HG03139 (cell line): Measurements from ENCODE around the gene TPTE.
"Not testable (repeated sequence)": the region's sequence is repeated elsewhere in the genome, so short reads cannot be mapped to it uniquely, and the experiment has no call there.

Experiments used
- ATAC-seq: cut with Tn5 transposase; IDR thresholded peaks from one replicate; pipeline ENCODE4 v1.9.1; 2021; ENCODE audit not compliant: unreplicated experiment

Gene TPTE

DNA sequence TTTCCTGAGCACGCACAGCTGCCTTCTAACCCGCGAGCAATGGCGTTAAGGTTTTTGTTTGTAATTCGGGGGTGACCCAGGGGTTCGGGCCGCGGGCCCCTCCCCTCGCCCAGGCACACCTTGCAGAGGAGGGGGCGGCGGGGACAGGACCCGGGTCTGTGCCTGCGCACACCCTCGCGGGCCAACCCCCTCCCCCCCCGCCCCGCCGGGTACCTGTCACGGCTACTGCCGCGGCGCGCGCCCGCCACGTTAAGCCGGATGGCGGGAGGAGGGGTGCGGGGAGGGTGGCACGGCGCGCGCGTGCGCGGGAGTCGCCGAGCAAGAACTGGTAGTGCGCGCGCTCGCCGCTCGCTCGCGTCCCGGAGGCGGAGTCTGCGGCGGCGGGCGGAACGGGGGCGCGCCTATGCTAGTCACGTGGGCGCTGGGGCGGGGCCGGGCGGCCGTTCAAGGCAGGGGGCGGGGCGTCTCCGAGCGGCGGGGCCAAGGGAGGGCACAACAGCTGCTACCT is at the start of gene TPTE:
Gene TPTE (plus strand): TSS at position 493 of the 508 bp plus-strand sequence. CDS start 17,141 bp downstream, outside the sequence.
- no peak for ATAC-seq

DNA sequence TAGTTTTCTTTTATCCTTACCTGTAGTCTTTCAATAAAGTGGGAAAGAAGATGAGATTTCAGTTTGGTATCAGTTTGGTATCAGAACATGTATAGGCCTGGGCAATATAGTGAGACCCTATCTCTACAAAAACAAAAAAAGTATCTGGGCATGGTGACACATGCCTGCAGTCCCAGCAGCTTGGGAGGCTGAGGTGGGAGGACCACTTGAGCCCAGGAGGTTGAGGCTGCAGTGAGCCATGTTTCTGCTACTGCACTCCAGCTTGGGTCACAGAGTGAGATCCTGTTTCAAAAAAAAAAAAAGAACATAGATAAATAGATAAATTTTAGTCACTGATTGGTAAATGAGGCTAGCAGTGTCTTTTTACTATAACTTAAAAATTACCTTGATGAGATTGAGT is 49.4 kb upstream of the TPTE start:
- ATAC-seq, result not testable (repeated sequence)

DNA sequence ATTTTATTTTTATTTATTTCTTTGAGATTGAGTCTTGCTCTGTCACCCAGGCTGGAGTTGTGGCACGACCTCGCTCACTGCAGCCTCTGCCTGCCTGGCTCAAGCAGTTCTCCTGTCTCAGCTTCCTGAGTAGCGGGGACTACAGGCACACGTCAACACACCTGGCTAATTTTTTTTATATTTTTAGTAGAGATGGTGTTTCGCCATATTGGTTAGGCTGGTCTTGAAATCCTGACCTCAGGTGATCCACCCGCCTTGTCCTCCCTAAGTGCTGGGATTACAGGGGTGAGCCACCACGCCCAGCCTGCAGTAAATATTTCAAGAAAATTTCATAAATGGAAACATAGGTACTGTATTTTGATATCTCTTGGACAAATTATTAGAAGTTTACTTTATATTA is 43.6 kb upstream of the TPTE start:
- not testable (repeated sequence) for ATAC-seq

DNA sequence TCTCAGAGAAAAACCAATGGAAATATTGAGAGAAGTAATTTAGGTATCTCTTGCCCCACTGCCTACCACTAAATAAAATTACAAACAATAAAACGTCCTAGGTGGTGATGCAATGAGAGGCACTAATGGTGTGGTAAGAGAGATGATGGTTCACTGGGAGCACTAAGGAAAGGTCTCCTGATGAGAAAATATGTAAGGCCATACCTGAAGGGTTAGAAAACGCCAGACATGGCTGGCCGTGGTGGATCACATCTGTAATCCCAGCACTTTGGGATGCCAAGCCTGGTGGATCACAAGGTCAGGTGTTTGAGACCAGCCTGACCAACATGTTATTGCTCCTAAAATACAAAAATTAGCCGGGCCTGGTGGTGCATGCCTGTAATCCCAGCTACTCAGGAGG is 41.5 kb upstream of the TPTE start:
- ATAC-seq, result not testable (repeated sequence)

GRCh38 chr21:10484864-10485263 is 36.5 kb upstream of the TPTE start:
- ATAC-seq, result not testable (repeated sequence)

- ATAC-seq, result not testable (repeated sequence)
Observed at GRCh38 chr21:10490453-10490852, 30.9 kb upstream of the TPTE start.

DNA sequence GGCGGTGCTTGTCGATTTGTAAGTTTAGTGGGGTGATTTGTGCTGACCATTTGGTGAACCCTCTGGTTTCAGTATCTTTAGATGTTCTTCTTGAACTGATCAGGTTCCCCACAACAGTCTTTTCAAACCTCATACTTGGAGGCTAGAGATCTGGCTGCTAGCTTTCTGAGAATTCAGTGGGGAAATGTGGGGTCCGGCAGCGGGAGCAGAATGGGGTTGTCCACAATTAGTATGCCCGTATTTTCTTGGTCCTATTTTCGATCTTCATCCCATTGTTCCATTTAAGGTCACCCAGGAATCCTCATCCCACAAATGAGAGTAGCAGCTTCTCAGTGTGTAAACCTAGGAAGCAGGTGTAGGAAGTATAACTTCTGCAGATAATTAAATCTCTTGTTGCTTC is 10.3 kb upstream of the TPTE start:
- ATAC-seq, result no peak

DNA sequence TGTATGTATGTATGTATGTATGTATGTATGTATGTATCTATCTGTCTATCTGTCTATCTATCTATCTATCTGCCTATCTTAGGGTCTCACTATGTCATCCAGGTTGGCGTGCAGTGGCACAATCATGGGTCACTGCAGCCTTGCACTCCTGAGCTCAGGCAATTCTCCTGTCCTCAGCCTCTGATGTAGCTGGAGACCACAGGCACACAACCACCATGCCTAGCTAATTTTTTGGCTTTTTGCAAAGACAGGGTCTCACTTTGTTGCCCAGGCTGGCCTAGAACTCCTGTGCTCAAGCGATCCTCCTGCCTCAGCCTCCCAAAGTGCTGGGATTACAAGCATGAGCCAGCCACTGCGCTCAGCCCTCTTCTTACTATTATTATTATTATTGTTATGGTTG is 4.5 kb upstream of the TPTE start:
- ATAC-seq, result not testable (repeated sequence)

DNA sequence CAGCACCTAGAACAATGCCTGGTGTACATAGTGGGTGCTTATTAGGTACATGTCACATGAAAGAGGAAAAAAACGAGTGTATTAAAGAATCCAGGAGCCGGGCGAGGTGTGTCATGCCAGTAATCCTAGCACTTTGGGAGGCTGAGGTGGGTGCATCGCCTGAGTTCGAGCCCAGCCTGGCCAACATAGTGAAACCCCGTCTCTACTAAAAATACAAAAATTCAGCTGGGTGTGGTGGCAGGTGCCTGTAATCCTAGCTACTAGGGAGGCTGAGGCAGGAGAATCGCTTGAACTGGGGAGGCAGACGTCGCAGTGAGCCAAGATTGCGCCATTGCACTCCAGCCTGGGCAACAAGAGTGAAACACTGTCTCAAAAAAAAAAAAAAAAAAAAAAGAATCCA is 3.5 kb upstream of the TPTE start:
- ATAC-seq, result not testable (repeated sequence)

GRCh38 chr21:10521835-10522500 is 585 bp downstream of the TPTE start:
- not testable (repeated sequence) for ATAC-seq

DNA sequence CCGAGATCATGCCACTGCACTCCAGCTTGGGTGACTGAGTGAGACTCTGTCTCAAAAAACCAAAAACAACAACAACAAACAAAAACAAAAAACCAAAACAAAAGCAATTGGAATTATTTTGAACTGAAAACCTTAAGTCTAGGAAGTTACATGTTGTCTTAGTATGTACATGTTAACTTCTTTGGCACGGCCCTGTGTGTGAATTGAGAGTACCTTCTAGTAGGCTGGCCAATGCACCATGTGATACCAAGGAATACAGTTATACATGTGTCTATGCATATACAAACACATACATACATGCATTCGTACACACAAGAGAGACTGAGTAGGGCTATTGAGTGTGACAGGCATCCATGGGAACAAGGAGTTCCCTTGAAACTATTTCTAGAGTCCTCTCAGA is 18.6 kb downstream of the TPTE start:
- ATAC-seq, result no peak

GRCh38 chr21:10544376-10544775 is 23.0 kb downstream of the TPTE start:
- not testable (repeated sequence) for ATAC-seq

- not testable (repeated sequence) for ATAC-seq
Observed at GRCh38 chr21:10547868-10548267, 26.5 kb downstream of the TPTE start.

- not testable (repeated sequence) for ATAC-seq
Observed at GRCh38 chr21:10548331-10548954, 27.1 kb downstream of the TPTE start.

- not testable (repeated sequence) for ATAC-seq
Observed at GRCh38 chr21:10570803-10571202, 49.4 kb downstream of the TPTE start.

GRCh38 chr21:10574531-10575310 is 53.3 kb downstream of the TPTE start:
- ATAC-seq, result not testable (repeated sequence)

DNA sequence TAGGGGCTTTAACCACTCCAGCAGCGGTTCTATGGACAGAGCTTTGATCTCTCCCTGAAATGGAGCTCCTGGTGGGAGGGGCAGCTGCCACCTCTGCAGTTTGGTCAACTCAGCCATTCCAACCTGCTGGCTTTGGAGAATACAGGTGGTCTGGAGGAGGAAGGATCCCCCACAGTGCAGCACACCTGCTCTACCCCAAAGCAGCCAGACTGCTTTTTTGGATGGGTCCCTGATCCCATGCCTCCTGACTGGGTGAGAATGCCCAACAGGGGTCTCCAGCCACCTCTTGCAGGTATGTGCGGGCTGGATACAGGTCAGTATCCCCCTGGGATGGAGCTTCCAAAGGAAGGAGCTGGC is 53.9 kb downstream of the TPTE start:
- no peak for ATAC-seq

DNA sequence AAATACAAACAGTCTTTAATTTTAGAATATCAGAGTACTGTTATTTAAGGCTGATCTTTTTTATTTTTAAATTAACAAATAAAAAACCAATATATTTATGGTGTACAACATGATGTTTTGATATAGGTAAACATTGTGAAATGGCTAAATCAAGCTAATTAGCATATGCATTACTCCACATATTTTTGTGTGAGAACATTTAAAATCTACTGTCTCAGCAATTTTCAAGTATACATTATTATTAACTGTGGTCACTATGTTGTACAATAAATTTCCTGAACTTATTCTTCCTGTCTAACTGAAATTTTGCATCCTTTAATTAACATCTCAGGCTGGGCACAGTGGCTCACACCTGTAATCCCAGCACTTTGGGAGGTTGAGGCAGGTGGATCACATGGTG is 57.5 kb downstream of the TPTE start:
- ATAC-seq, result not testable (repeated sequence)

- ATAC-seq, result not testable (repeated sequence)
Observed at GRCh38 chr21:10589115-10589514, 67.7 kb downstream of the TPTE start.

DNA sequence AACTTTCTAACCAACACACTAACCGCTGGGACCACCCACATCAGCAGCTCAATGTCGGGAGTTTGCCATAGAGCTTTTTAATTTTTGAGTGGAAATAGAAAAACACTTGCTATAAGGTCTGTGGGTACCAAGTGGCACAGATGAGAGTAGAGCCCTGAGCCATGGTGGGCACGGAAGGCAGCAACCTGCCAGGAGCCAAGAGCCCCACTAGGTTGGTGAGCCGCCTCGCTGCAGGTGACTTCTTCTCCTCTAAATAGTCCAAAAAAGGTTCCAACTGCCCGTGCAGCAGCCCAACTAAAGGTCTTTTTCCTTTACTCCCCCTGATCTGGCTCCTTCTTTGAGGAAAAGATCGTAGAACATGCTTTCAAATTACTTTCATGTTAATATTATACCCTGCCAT is 85.7 kb downstream of the TPTE start:
- ATAC-seq, result not testable (repeated sequence)

DNA sequence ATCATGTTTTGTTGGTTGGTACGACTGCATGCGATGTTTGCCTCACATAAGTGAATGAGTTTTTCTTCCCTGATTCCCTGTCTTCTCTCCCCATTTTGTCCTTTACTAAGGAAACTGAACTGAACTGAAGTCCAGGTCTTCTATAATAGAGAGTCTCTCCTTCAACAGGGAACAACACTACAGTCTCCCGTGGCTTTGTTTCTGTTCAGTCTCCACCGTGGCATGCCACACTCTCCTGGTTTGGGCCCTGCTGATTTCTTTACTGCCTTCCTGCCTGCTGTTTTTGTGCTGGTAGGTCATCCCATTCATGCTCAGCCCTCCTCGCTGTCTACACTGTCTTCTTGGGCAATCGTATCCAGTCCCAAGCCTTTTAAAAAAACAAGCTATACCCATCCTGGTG is 92.9 kb downstream of the TPTE start:
- not testable (repeated sequence) for ATAC-seq

DNA sequence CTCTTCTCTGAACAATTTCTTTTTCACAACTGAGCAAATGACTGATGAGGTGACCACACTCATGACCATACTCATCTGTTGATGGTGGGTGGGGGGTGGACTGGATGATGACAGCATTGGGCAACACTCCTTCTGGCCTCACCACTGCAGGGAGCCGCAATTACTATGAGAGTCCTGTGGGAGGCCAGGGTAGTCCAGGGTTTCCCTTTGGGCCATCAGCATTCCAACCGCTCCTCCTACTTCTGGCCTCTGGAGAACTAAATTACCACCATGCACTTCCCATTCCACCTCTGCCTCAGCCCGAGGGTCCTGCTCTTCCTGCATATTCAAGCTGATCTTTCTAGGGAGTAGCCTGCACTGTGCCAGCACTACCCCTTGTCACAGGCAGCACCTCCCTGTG is 94.7 kb downstream of the TPTE start:
- ATAC-seq, result not testable (repeated sequence)
